SK-N-SH treated with all-trans-retinoic acid at 6 μM for 48 hours (cell line): ENCODE results near the gene TMEM132A.

Experiments
- ATAC-seq: fragments of 200-7000 bp; cut with Tn5 transposase; 3 replicates; pipeline ENCODE4 v1.9.1; 2020; ENCODE audit warnings: mild to moderate bottlenecking, moderate library complexity
- ARNTL ChIP-seq: fragments of 450-650 bp; formaldehyde crosslinking; IDR thresholded peaks from 2 replicates; pipeline ENCODE4 v1.5.0; 2020; ENCODE audit warnings: low read depth, mild to moderate bottlenecking, moderate library complexity, borderline replicate concordance
- BACH2 ChIP-seq: fragments of 250-450 bp; sonication (Bioruptor Pico); IDR thresholded peaks from 2 replicates; pipeline ENCODE4 v1.9.0; 2021; ENCODE audit warnings: mild to moderate bottlenecking, borderline replicate concordance
- CSDC2 ChIP-seq: fragments of 250-450 bp; sonication (Bioruptor Pico); IDR thresholded peaks from 2 replicates; pipeline ENCODE4 v1.5.0; 2020; ENCODE audit warnings: mild to moderate bottlenecking, moderate library complexity
- ESRRG ChIP-seq: fragments of 250-450 bp; sonication (Bioruptor Pico); IDR thresholded peaks from 2 replicates; pipeline ENCODE4 v1.6.1; 2021; ENCODE audit warnings: mild to moderate bottlenecking
- GLIS3 ChIP-seq: fragments of 250-450 bp; sonication (Bioruptor Pico); IDR thresholded peaks from 2 replicates; pipeline ENCODE4 v1.5.0; 2020; ENCODE audit warnings: mild to moderate bottlenecking, moderate library complexity
- ISL1 ChIP-seq: fragments of 250-450 bp; sonication (Bioruptor Pico); IDR thresholded peaks from 2 replicates; pipeline ENCODE4 v2.1.2; 2022; ENCODE audit warnings: mild to moderate bottlenecking, moderate library complexity
- OSR1 ChIP-seq: fragments of 250-450 bp; sonication (Bioruptor Pico); IDR thresholded peaks from 2 replicates; pipeline ENCODE4 v1.8.0; 2022; ENCODE audit warnings: moderate library complexity, mild to moderate bottlenecking, inconsistent platforms
- PPARA ChIP-seq: fragments of 250-450 bp; sonication (Bioruptor Pico); IDR thresholded peaks from 2 replicates; pipeline ENCODE4 v1.5.0; 2020; ENCODE audit warnings: mild to moderate bottlenecking, borderline replicate concordance
- RARB ChIP-seq: fragments of 250-450 bp; sonication (Bioruptor Pico); IDR thresholded peaks from 2 replicates; pipeline ENCODE4 v1.8.0; 2021; ENCODE audit warnings: mild to moderate bottlenecking, moderate library complexity
- TOX ChIP-seq: fragments of 250-450 bp; sonication (Bioruptor Pico); IDR thresholded peaks from 2 replicates; pipeline ENCODE4 v1.8.0; 2021; ENCODE audit warnings: mild to moderate bottlenecking, moderate library complexity, borderline replicate concordance
- TSHZ2 ChIP-seq: fragments of 250-450 bp; sonication (Bioruptor Pico); IDR thresholded peaks from 2 replicates; pipeline ENCODE4 v1.5.0; 2020; ENCODE audit warnings: mild to moderate bottlenecking, moderate library complexity
- ZC3H10 ChIP-seq: fragments of 250-450 bp; sonication (Bioruptor Pico); IDR thresholded peaks from 2 replicates; pipeline ENCODE4 v1.5.1; 2021; ENCODE audit warnings: mild to moderate bottlenecking, moderate library complexity
- ZFP3 ChIP-seq: fragments of 250-450 bp; sonication (Bioruptor Pico); IDR thresholded peaks from 2 replicates; pipeline ENCODE4 v1.5.0; 2020; ENCODE audit warnings: mild to moderate bottlenecking, moderate library complexity
- ZNF565 ChIP-seq: fragments of 450-650 bp; formaldehyde crosslinking; conservative IDR thresholded peaks from 2 replicates; pipeline ENCODE4 v1.5.0; 2020; ENCODE audit warnings: low read depth, mild to moderate bottlenecking, moderate library complexity
- ZNF70 ChIP-seq: fragments of 450-650 bp; formaldehyde crosslinking; IDR thresholded peaks from 2 replicates; pipeline ENCODE4 v1.5.0; 2020; ENCODE audit warnings: mild to moderate bottlenecking, moderate library complexity
- ZNF8 ChIP-seq: fragments of 450-650 bp; formaldehyde crosslinking; IDR thresholded peaks from 2 replicates; pipeline ENCODE4 v1.5.0; 2020; ENCODE audit warnings: mild to moderate bottlenecking, moderate library complexity
- TF ChIP-seq, protein P1 (sequence below): fragments of 250-450 bp; sonication (Bioruptor Pico); IDR thresholded peaks from 2 replicates; pipeline ENCODE4 v1.5.1; 2021; ENCODE audit warnings: mild to moderate bottlenecking, moderate library complexity
- TF ChIP-seq, protein P2 (sequence below): fragments of 250-450 bp; sonication (Bioruptor Pico); IDR thresholded peaks from 2 replicates; pipeline ENCODE4 v1.8.0; 2020; ENCODE audit warnings: mild to moderate bottlenecking, moderate library complexity, borderline replicate concordance

The TMEM132A gene

GRCh38 chr11:60952742-60953170 is 28.5 kb downstream of the TMEM132A start:
- TF ChIP-seq ARNTL (CRISPR knock-in tag): no peak
- TF ChIP-seq, protein P1, sequence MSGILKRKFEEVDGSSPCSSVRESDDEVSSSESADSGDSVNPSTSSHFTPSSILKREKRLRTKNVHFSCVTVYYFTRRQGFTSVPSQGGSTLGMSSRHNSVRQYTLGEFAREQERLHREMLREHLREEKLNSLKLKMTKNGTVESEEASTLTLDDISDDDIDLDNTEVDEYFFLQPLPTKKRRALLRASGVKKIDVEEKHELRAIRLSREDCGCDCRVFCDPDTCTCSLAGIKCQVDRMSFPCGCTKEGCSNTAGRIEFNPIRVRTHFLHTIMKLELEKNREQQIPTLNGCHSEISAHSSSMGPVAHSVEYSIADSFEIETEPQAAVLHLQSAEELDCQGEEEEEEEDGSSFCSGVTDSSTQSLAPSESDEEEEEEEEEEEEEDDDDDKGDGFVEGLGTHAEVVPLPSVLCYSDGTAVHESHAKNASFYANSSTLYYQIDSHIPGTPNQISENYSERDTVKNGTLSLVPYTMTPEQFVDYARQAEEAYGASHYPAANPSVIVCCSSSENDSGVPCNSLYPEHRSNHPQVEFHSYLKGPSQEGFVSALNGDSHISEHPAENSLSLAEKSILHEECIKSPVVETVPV (CRISPR knock-in tag): no peak
- TF ChIP-seq TOX (CRISPR knock-in tag): no peak
- TF ChIP-seq PPARA: no peak
- no peak for TF ChIP-seq ZNF70 (CRISPR knock-in tag)
- TF ChIP-seq OSR1 (CRISPR knock-in tag): no peak
- no peak for TF ChIP-seq RARB (CRISPR knock-in tag)
- ATAC-seq: no peak

- no peak for TF ChIP-seq ZNF70 (CRISPR knock-in tag)
- no peak for TF ChIP-seq ZC3H10 (CRISPR knock-in tag)
- TF ChIP-seq PPARA: no peak
- no peak for TF ChIP-seq ESRRG (CRISPR knock-in tag)
Observed at GRCh38 chr11:60953781-60954180, 29.5 kb downstream of the TMEM132A start.

GRCh38 chr11:60954421-60954820 is 30.2 kb downstream of the TMEM132A start:
- TF ChIP-seq ISL1 (CRISPR knock-in tag) (no peak), ZNF565 (CRISPR knock-in tag) (no peak), ZNF70 (CRISPR knock-in tag) (no peak), GLIS3 (no peak), TSHZ2 (CRISPR knock-in tag) (no peak)
- TF ChIP-seq, protein P1 (CRISPR knock-in tag): no peak
- ATAC-seq: no peak

More at GRCh38 chr11:60953781-60954180, 29.5 kb downstream of the TMEM132A start:
- peak; percentile 53 for ATAC-seq

GRCh38 chr11:60955571-60955970 is 31.3 kb downstream of the TMEM132A start:
- ATAC-seq: no peak
- TF ChIP-seq ZFP3 (CRISPR knock-in tag) (no peak), RARB (CRISPR knock-in tag) (no peak), ZNF565 (CRISPR knock-in tag) (no peak), ARNTL (CRISPR knock-in tag) (no peak), ZNF8 (CRISPR knock-in tag) (no peak), TSHZ2 (CRISPR knock-in tag) (no peak), CSDC2 (CRISPR knock-in tag) (no peak), BACH2 (no peak), ISL1 (CRISPR knock-in tag) (no peak)
- TF ChIP-seq, protein P2, sequence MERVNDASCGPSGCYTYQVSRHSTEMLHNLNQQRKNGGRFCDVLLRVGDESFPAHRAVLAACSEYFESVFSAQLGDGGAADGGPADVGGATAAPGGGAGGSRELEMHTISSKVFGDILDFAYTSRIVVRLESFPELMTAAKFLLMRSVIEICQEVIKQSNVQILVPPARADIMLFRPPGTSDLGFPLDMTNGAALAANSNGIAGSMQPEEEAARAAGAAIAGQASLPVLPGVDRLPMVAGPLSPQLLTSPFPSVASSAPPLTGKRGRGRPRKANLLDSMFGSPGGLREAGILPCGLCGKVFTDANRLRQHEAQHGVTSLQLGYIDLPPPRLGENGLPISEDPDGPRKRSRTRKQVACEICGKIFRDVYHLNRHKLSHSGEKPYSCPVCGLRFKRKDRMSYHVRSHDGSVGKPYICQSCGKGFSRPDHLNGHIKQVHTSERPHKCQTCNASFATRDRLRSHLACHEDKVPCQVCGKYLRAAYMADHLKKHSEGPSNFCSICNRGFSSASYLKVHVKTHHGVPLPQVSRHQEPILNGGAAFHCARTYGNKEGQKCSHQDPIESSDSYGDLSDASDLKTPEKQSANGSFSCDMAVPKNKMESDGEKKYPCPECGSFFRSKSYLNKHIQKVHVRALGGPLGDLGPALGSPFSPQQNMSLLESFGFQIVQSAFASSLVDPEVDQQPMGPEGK (CRISPR knock-in tag): no peak
- TF ChIP-seq, all 23 proteins: peak for 0
